Thoracic aorta (tissue), 2 donors: Measurements from ENCODE around the gene ASB6. TPM values are rescaled to one million over a fixed set of nuclear protein-coding genes. Genes with fewer than 3 reads are reported as not detected.

ENCODE experiments used
- ATAC-seq: fragments of 150-250 bp; one replicate; pipeline ENCODE4 v1.8.0; 2017; ENCODE audit warnings: low read depth; ENCODE audit not compliant: insufficient number of reproducible peaks, low FRiP score
- DNase-seq: peaks from one replicate; pipeline ENCODE4 v3.0.0-alpha.2; 2020; ENCODE audit warnings: low spot score
- H3K27ac ChIP-seq, 2 donors: fragments of 200-600 bp; sonication (generic); 1 replicate in 1 of 2; 2 replicates in 1 of 2; pipeline ENCODE4 v1.5.1; 2016; ENCODE audit warnings: mild to moderate bottlenecking in 2 of 2, moderate library complexity in 2 of 2
- H3K27me3 ChIP-seq: fragments of 200-600 bp; sonication (generic); replicated peaks from 2 replicates; pipeline ENCODE4 v1.6.0; 2016; ENCODE audit warnings: mild to moderate bottlenecking; ENCODE audit not compliant: insufficient read depth
- H3K36me3 ChIP-seq: fragments of 200-600 bp; sonication (generic); one replicate; pipeline ENCODE4 v1.5.1; 2016
- H3K4me1 ChIP-seq, 2 donors: fragments of 200-600 bp; sonication (generic); 1 replicate in 1 of 2; 2 replicates in 1 of 2; pipeline versions ENCODE4 v1.5.1 to v1.6.0; 2016; ENCODE audit warnings: low read depth in 2 of 2, mild to moderate bottlenecking in 1 of 2; ENCODE audit not compliant: control insufficient read depth in 1 of 2
- H3K4me3 ChIP-seq: fragments of 200-600 bp; sonication (generic); 2 replicates; pipeline ENCODE4 v1.5.1; 2016; ENCODE audit warnings: mild to moderate bottlenecking
- H3K9me3 ChIP-seq: fragments of 200-600 bp; sonication (generic); 2 replicates; pipeline ENCODE4 v1.5.1; 2016
- CTCF ChIP-seq: fragments of 200-600 bp; sonication (generic); IDR thresholded peaks from one replicate; pipeline ENCODE4 v1.5.1; 2019; ENCODE audit warnings: antibody characterized with exemption
- total RNA-seq, 2 donors: library from RNA; depleted of rRNA; stranded (reverse); fragments of >200 nt; gene quantifications; one replicate each; pipeline versions ENCODE4 v1.1.0 to v1.2.3, GENCODE V29; 2016

The ASB6 gene
- total RNA-seq, 2 donors from 2014 or later, result 23.0 to 31.0 TPM

GRCh38 chr9:129626625-129627284, 15.2 kb downstream of the ASB6 start:
- Histone ChIP-seq H3K4me3 (peak overlapping the region; percentile 90), H3K36me3 (no peaks in the 10 kb centered on the region), H3K4me1 (peaks cover 13 to 58% of the 10 kb centered on the region in 2 donors), H3K27me3 (no peaks in the 10 kb centered on the region), H3K9me3 (no peaks in the 10 kb centered on the region), H3K27ac (peak overlapping the region; percentile 84 to 88)
- DNase-seq (no peak), ATAC-seq (peak; percentile 2)
- no peak for TF ChIP-seq CTCF

GRCh38 chr9:129626079-129626624, 15.8 kb downstream of the ASB6 start, which contains the start of gene NTMT1:
NTMT1 (plus strand) TSS chr9:129626163; CDS start chr9:129632704, 6,541 bp downstream.
- Histone ChIP-seq H3K36me3 (no peaks in the 10 kb centered on the region), H3K27me3 (no peaks in the 10 kb centered on the region), H3K4me3 (peak within 1 kb of the TSS; percentile 90), H3K4me1 (peaks cover 13 to 52% of the 10 kb centered on the region in 2 donors), H3K9me3 (no peaks in the 10 kb centered on the region), H3K27ac (peak within 1 kb of the TSS; percentile 84 to 88)
- DNase-seq (no peak), ATAC-seq (peak; percentile 75)
- no peak for TF ChIP-seq CTCF

GRCh38 chr9:129624947-129625346, 17.0 kb downstream of the ASB6 start:
- ATAC-seq (no peak), DNase-seq (no peak)
- H3K4me1 ChIP-seq, result peaks cover 13 to 56% of the 10 kb centered on the region in 2 donors
- no peaks in the 10 kb centered on the region for H3K36me3 ChIP-seq
- no peaks in the 10 kb centered on the region for H3K27me3 ChIP-seq
- TF ChIP-seq CTCF, result no peak
- peak overlapping the region; percentile 90 for H3K4me3 ChIP-seq
- no peaks in the 10 kb centered on the region for H3K9me3 ChIP-seq
- peak overlapping the region; percentile 84 to 88 for H3K27ac ChIP-seq

- Histone ChIP-seq H3K4me1 (peaks cover 13 to 59% of the 10 kb centered on the region in 2 donors), H3K36me3 (no peaks in the 10 kb centered on the region), H3K4me3 (no peak overlapping the region), H3K9me3 (no peaks in the 10 kb centered on the region), H3K27me3 (no peaks in the 10 kb centered on the region), H3K27ac (peak overlapping the region in 1 of 2 donors; percentile 22)
- peak; percentile 71 for TF ChIP-seq CTCF
- no peak for ATAC-seq
- no peak for DNase-seq
These were observed 17.7 kb downstream of the ASB6 start for GRCh38 chr9:129624168-129624759.

GRCh38 chr9:129623331-129623730, 18.6 kb downstream of the ASB6 start:
- no peak overlapping the region for H3K4me3 ChIP-seq
- ATAC-seq, result no peak
- no peak for DNase-seq
- no peaks in the 10 kb centered on the region for H3K27me3 ChIP-seq
- no peak overlapping the region for H3K27ac ChIP-seq
- peaks cover 13 to 50% of the 10 kb centered on the region in 2 donors for H3K4me1 ChIP-seq
- no peak for TF ChIP-seq CTCF
- no peaks in the 10 kb centered on the region for H3K9me3 ChIP-seq
- no peaks in the 10 kb centered on the region for H3K36me3 ChIP-seq
